Neural cell (in vitro differentiated cells): ENCODE data around the gene CMTM3. TPM values are rescaled to one million over a fixed set of nuclear protein-coding genes. Genes with fewer than 3 reads are reported as not detected.

Source experiments
- H2AFZ ChIP-seq: fragments of 200-600, 300-800 bp; sonication (generic), shearing (Covaris generic); 2 replicates; pipeline ENCODE4 v1.6.0; 2014; ENCODE audit warnings: low read depth, mild to moderate bottlenecking, antibody characterized with exemption, low read length, moderate library complexity
- H3F3A ChIP-seq: fragments of 200-600 bp; shearing (Covaris generic); 2 replicates; pipeline ENCODE4 v1.6.1; 2016; ENCODE audit warnings: mild to moderate bottlenecking, moderate library complexity, mixed read lengths, antibody characterized with exemption, low read length; ENCODE audit not compliant: insufficient read depth, poor library complexity, severe bottlenecking
- H3K27ac ChIP-seq: fragments of 200-600, 300-800 bp; sonication (generic), shearing (Covaris generic); 2 replicates; pipeline ENCODE4 v1.5.1; 2014; ENCODE audit warnings: mild to moderate bottlenecking, low read length, moderate library complexity
- H3K27me3 ChIP-seq: fragments of 300-800, 200-600 bp; sonication (generic), shearing (Covaris generic); 2 replicates; pipeline ENCODE4 v1.6.0; 2014; ENCODE audit warnings: mild to moderate bottlenecking, low read depth, low read length, moderate library complexity; ENCODE audit not compliant: insufficient read depth
- H3K36me3 ChIP-seq: fragments of 300-800, 200-600 bp; sonication (generic), shearing (Covaris generic); 2 replicates; pipeline ENCODE4 v1.5.1; 2014; ENCODE audit warnings: mild to moderate bottlenecking, antibody characterized with exemption, low read length, moderate library complexity; ENCODE audit not compliant: insufficient read depth
- H3K4me2 ChIP-seq: fragments of 300-800, 200-600 bp; sonication (generic), shearing (Covaris generic); 2 replicates; pipeline ENCODE4 v1.6.0; 2014; ENCODE audit warnings: mild to moderate bottlenecking, low read length
- H3K4me3 ChIP-seq: fragments of 300-800, 200-600 bp; sonication (generic), shearing (Covaris generic); 2 replicates; pipeline ENCODE4 v1.5.1; 2014; ENCODE audit warnings: mild to moderate bottlenecking, low read length, moderate library complexity
- H3K79me2 ChIP-seq: fragments of 200-600 bp; shearing (Covaris generic); replicated peaks from 2 replicates; pipeline ENCODE4 v1.6.0; 2014; ENCODE audit warnings: mild to moderate bottlenecking, low read length, moderate library complexity; ENCODE audit not compliant: insufficient read depth
- H3K9ac ChIP-seq: fragments of 300-800, 200-600 bp; sonication (generic), shearing (Covaris generic); 2 replicates; pipeline ENCODE4 v1.6.1; 2016; ENCODE audit warnings: mild to moderate bottlenecking, low read length, mixed read lengths
- H3K9me2 ChIP-seq: fragments of 200-600 bp; shearing (Covaris generic); 2 replicates; pipeline ENCODE4 v1.6.1; 2016; ENCODE audit warnings: mild to moderate bottlenecking, low read length, mixed read lengths; ENCODE audit not compliant: insufficient read depth
- H3K9me3 ChIP-seq: fragments of 200-600, 300-800 bp; sonication (generic), shearing (Covaris generic); 2 replicates; pipeline ENCODE4 v1.6.1; 2016; ENCODE audit warnings: mild to moderate bottlenecking, mixed run types, low read length, moderate library complexity, mixed read lengths
- H4K20me1 ChIP-seq: fragments of 200-600 bp; shearing (Covaris generic); 2 replicates; pipeline ENCODE4 v1.6.1; 2016; ENCODE audit warnings: mild to moderate bottlenecking, mixed run types; ENCODE audit not compliant: insufficient read depth
- CTCF ChIP-seq: fragments of 450-650 bp; IDR thresholded peaks from 2 replicates; pipeline ENCODE4 v1.5.1; 2014; ENCODE audit warnings: antibody characterized with exemption, mild to moderate bottlenecking, moderate library complexity; ENCODE audit not compliant: poor library complexity, severe bottlenecking
- EP300 ChIP-seq: fragments of 450-650 bp; conservative IDR thresholded peaks from 2 replicates; pipeline ENCODE4 v1.6.1; 2014; ENCODE audit warnings: antibody characterized with exemption, mild to moderate bottlenecking, moderate library complexity; ENCODE audit not compliant: poor library complexity, severe bottlenecking
- EZH2 ChIP-seq: fragments of 200-600, 300-800 bp; shearing (Covaris generic), sonication (generic); IDR thresholded peaks from 2 replicates; pipeline ENCODE4 v1.6.1; 2014; ENCODE audit warnings: antibody characterized with exemption, low read length, borderline replicate concordance, mild to moderate bottlenecking; ENCODE audit not compliant: insufficient read depth, poor library complexity, severe bottlenecking
- MXI1 ChIP-seq: fragments of 450-650 bp; conservative IDR thresholded peaks from 2 replicates; pipeline ENCODE4 v1.6.1; 2014; ENCODE audit warnings: antibody characterized with exemption, mild to moderate bottlenecking; ENCODE audit not compliant: poor library complexity, severe bottlenecking
- POLR2AphosphoS5 ChIP-seq: IDR thresholded peaks from 2 replicates; pipeline ENCODE4 v1.6.1; 2012
- RAD21 ChIP-seq: fragments of 450-650 bp; conservative IDR thresholded peaks from 2 replicates; pipeline ENCODE4 v1.6.1; 2014; ENCODE audit warnings: antibody characterized with exemption, mild to moderate bottlenecking, moderate library complexity
- REST ChIP-seq: IDR thresholded peaks from 2 replicates; pipeline ENCODE4 v1.6.1; 2012; ENCODE audit warnings: borderline replicate concordance
- SMC3 ChIP-seq: fragments of 450-650 bp; conservative IDR thresholded peaks from 2 replicates; pipeline ENCODE4 v1.6.1; 2014; ENCODE audit warnings: antibody characterized with exemption, mild to moderate bottlenecking, moderate library complexity; ENCODE audit not compliant: poor library complexity
- TAF1 ChIP-seq: IDR thresholded peaks from 2 replicates; pipeline ENCODE4 v1.6.1; 2012; ENCODE audit warnings: low read depth
- polyA plus RNA-seq: library from polyadenylated mRNA; depleted of rRNA; stranded (reverse); fragments of >200 nt; gene quantifications from 2 replicates; pipeline ENCODE4 v1.2.3, GENCODE V29; 2014

The CMTM3 gene
- polyA plus RNA-seq, 1 donor from 2014 or later: 7.7 TPM

- Histone ChIP-seq H3K4me2 (no peak overlapping the region), H3K9me3 (no peaks in the 10 kb centered on the region), H2AFZ (no peak overlapping the region), H3K27me3 (no peaks in the 10 kb centered on the region), H3K27ac (no peak overlapping the region), H3K4me3 (no peak overlapping the region), H3K79me2 (no peaks in the 10 kb centered on the region), H3K9ac (no peak overlapping the region), H3K36me3 (peaks cover 4% of the 10 kb centered on the region), H4K20me1 (no peaks in the 10 kb centered on the region), H3K9me2 (no peaks in the 10 kb centered on the region), H3F3A (no peaks in the 10 kb centered on the region)
- TF ChIP-seq EP300: no peak
- no peak for TF ChIP-seq TAF1
- no peak for TF ChIP-seq SMC3
- TF ChIP-seq POLR2AphosphoS5: no peak
- TF ChIP-seq EZH2: no peak
- no peak for TF ChIP-seq MXI1
- TF ChIP-seq REST: no peak
- no peak for TF ChIP-seq CTCF
- TF ChIP-seq RAD21: no peak
Observed at GRCh38 chr16:66616169-66616568, 11.7 kb downstream of the CMTM3 start.

- Histone ChIP-seq H3K9me3 (no peaks in the 10 kb centered on the region), H3K27ac (no peak overlapping the region), H3F3A (no peaks in the 10 kb centered on the region), H3K79me2 (no peaks in the 10 kb centered on the region), H4K20me1 (no peaks in the 10 kb centered on the region), H3K36me3 (peaks cover 4% of the 10 kb centered on the region), H2AFZ (no peak overlapping the region), H3K9ac (no peak overlapping the region), H3K4me2 (no peak overlapping the region), H3K9me2 (no peaks in the 10 kb centered on the region), H3K4me3 (no peak overlapping the region), H3K27me3 (no peaks in the 10 kb centered on the region)
- TF ChIP-seq REST: no peak
- TF ChIP-seq CTCF: no peak
- TF ChIP-seq RAD21: no peak
Observed at GRCh38 chr16:66616592-66616991, 12.1 kb downstream of the CMTM3 start.
